CD4-positive, alpha-beta T cell (primary cell): ENCODE results near the gene HRC. TPM values are rescaled to one million over a fixed set of nuclear protein-coding genes. Genes with fewer than 3 reads are reported as not detected.

Experiments used
- ATAC-seq: fragments of 200-7000 bp; cut with Tn5 transposase; one replicate; pipeline ENCODE4 v1.10.0; 2022; ENCODE audit warnings: mild to moderate bottlenecking; ENCODE audit not compliant: poor library complexity
- CTCF ChIA-PET: fragments of 350-600 bp; sonication (Branson Sonifier 250); formaldehyde crosslinking; loops from one replicate; lab custom pipeline; 2021; ENCODE audit warnings: antibody characterized with exemption, inconsistent platforms; lab: Charles Lee
- POLR2A ChIA-PET: fragments of 350-600 bp; sonication (Branson Sonifier 250); formaldehyde crosslinking; loops from one replicate; lab custom pipeline; 2021; ENCODE audit warnings: antibody characterized with exemption, inconsistent platforms; lab: Charles Lee
- DNase-seq, 14 experiments: peaks; one replicate each; pipeline ENCODE4 v3.0.0-alpha.2; 2013 to 2020; ENCODE audit warnings: mixed read lengths in 2 of 14
- H3K27ac ChIP-seq, 2 donors: one replicate each; pipeline versions ENCODE4 v1.5.1 to v1.7.0; 2013; ENCODE audit warnings: low read length in 2 of 2, low read depth in 1 of 2, mild to moderate bottlenecking in 1 of 2
- H3K27me3 ChIP-seq, 2 experiments: 1 replicate in 1 of 2; 2 replicates in 1 of 2; pipeline versions ENCODE4 v1.6.1 to v1.7.0; 2013; ENCODE audit warnings: low read length in 2 of 2, control low read depth in 1 of 2, mild to moderate bottlenecking in 1 of 2, moderate library complexity in 1 of 2; ENCODE audit not compliant: insufficient read depth in 2 of 2, control insufficient read depth in 1 of 2
- H3K36me3 ChIP-seq: one replicate; pipeline ENCODE4 v1.6.1; 2013; ENCODE audit warnings: low read length, control low read depth; ENCODE audit not compliant: insufficient read depth
- H3K4me1 ChIP-seq: one replicate; pipeline ENCODE4 v1.6.1; 2013; ENCODE audit warnings: low read length, control low read depth; ENCODE audit not compliant: insufficient read depth
- H3K4me3 ChIP-seq: one replicate; pipeline ENCODE4 v1.5.1; 2013; ENCODE audit warnings: mild to moderate bottlenecking, low read length, moderate library complexity
- H3K9me3 ChIP-seq, 2 experiments: 1 replicate in 1 of 2; 2 replicates in 1 of 2; pipeline versions ENCODE4 v1.6.1 to v1.7.0; 2013; ENCODE audit warnings: low read length in 2 of 2, mild to moderate bottlenecking in 2 of 2, control low read depth in 1 of 2, moderate library complexity in 1 of 2; ENCODE audit not compliant: control insufficient read depth in 1 of 2, insufficient read depth in 1 of 2
- H3K27ac Mint-ChIP-seq: one replicate; pipeline ENCODE4 v1.8.0; 2020; ENCODE audit warnings: mixed read lengths
- H3K27me3 Mint-ChIP-seq: one replicate; pipeline ENCODE4 v1.8.0; 2021; ENCODE audit warnings: mixed read lengths
- H3K36me3 Mint-ChIP-seq: one replicate; pipeline ENCODE4 v1.8.0; 2021; ENCODE audit warnings: low read depth, mixed read lengths
- H3K4me1 Mint-ChIP-seq: one replicate; pipeline ENCODE4 v1.8.0; 2021; ENCODE audit warnings: low read depth, mixed read lengths
- H3K4me3 Mint-ChIP-seq: one replicate; pipeline ENCODE4 v1.8.0; 2020; ENCODE audit warnings: mild to moderate bottlenecking, mixed read lengths
- H3K9me3 Mint-ChIP-seq: one replicate; pipeline ENCODE4 v1.8.0; 2020; ENCODE audit warnings: mixed read lengths
- CTCF ChIP-seq: fragments of 200-600 bp; IDR thresholded peaks from one replicate; pipeline ENCODE4 v1.8.0; 2022; ENCODE audit warnings: antibody characterized with exemption, mild to moderate bottlenecking
- intact Hi-C, 2 experiments: fragments of 100-400 bp; cut with DNase I in 1 of 2; cut with micrococcal nuclease in 1 of 2; formaldehyde crosslinking; loops; one replicate each; pipeline versions ENCODE4 v1.15.1 to v1.9.0; 2023 to 2025; cut with DNase I, micrococcal nuclease
- total RNA-seq, 174 experiments: library from RNA in 2 of 174; stranded (reverse) in 2 of 174; gene quantifications; one replicate each; pipeline ENCODE4 v1.2.3 and lab custom pipeline; 2021 to 2026

The HRC gene
- total RNA-seq, 2 experiments from 2014 or later = not detected

GRCh38 chr19:49190781-49191180 lies 35.6 kb upstream of the HRC start:
- no peak for TF ChIP-seq CTCF
- Histone ChIP-seq H3K9me3 (peaks cover 0 to 6% of the 10 kb centered on the region in 2 experiments), H3K27ac (no peak overlapping the region), H3K4me1 (peaks cover 14% of the 10 kb centered on the region), H3K27me3 (no peaks in the 10 kb centered on the region), H3K4me3 (no peak overlapping the region), H3K36me3 (no peaks in the 10 kb centered on the region)
- Mint-ChIP-seq H3K36me3 (no peaks in the 10 kb centered on the region), H3K9me3 (no peaks in the 10 kb centered on the region), H3K27me3 (no peaks in the 10 kb centered on the region), H3K4me3 (no peak overlapping the region), H3K27ac (no peak overlapping the region), H3K4me1 (peaks cover 15% of the 10 kb centered on the region)
- no peak for ATAC-seq
- intact Hi-C loops = no loop called here
- DNase-seq = no peak
- CTCF ChIA-PET = interaction anchor here (1.4 kb wide), 1 partner anchor 8 kb away, joined by 5 read pairs; no protein-coding TSS in a partner anchor
- POLR2A ChIA-PET = no interaction called here

- H3K9me3 ChIP-seq = peaks cover 0 to 16% of the 10 kb centered on the region in 2 experiments
- H3K36me3 ChIP-seq = no peaks in the 10 kb centered on the region
- H3K9me3 Mint-ChIP-seq = no peaks in the 10 kb centered on the region
- TF ChIP-seq CTCF = no peak
- DNase-seq = no peak
- intact Hi-C loops = no loop called here
- H3K27me3 Mint-ChIP-seq = no peaks in the 10 kb centered on the region
- no peaks in the 10 kb centered on the region for H3K27me3 ChIP-seq
- H3K4me3 ChIP-seq = no peak overlapping the region
- H3K4me3 Mint-ChIP-seq = no peak overlapping the region
- ChIA-PET CTCF (interaction anchor here (1.4 kb wide), 1 partner anchor 10 kb away, joined by 5 read pairs; no protein-coding TSS in a partner anchor), POLR2A (no interaction called here)
- H3K27ac Mint-ChIP-seq = no peak overlapping the region
- no peak for ATAC-seq
- peaks cover 14% of the 10 kb centered on the region for H3K4me1 ChIP-seq
- H3K36me3 Mint-ChIP-seq = no peaks in the 10 kb centered on the region
- no peak overlapping the region for H3K27ac ChIP-seq
- H3K4me1 Mint-ChIP-seq = peaks cover 15% of the 10 kb centered on the region
Measured at GRCh38 chr19:49189259-49189658, 34.1 kb upstream of the HRC start.

DNA sequence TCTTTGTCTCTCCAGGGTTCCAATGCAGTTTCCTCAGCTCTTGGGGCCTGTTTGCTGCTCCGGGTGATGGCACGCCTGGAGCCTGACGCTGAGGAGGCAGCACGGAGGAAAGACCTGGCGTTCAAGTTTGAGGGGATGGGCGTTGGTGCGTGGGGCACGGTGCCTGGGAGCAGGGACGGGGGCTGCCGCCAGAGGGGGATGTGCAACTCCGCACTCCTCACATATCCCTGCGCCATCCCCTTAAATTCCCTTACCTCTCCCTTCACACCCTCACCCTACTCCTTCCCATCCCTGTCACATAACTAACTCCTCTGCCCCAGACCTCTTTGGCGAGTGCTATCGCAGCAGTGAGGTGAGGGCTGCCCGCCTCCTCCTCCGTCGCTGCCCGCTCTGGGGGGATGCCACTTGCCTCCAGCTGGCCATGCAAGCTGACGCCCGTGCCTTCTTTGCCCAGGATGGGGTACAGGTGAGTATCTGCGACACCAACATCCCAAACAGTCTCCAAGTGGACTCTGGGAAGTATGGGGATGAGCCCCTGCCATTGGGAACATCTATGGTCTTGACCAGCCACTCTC lies 33.5 kb upstream of the HRC start:
- no peaks in the 10 kb centered on the region for H3K36me3 ChIP-seq
- TF ChIP-seq CTCF = no peak
- H3K9me3 Mint-ChIP-seq = peaks cover 2% of the 10 kb centered on the region
- ATAC-seq (no peak), DNase-seq (no peak)
- no peaks in the 10 kb centered on the region for H3K27me3 Mint-ChIP-seq
- H3K4me3 ChIP-seq = no peak overlapping the region
- no peak overlapping the region for H3K27ac ChIP-seq
- H3K4me1 ChIP-seq = peaks cover 14% of the 10 kb centered on the region
- no peaks in the 10 kb centered on the region for H3K27me3 ChIP-seq
- peaks cover 15% of the 10 kb centered on the region for H3K4me1 Mint-ChIP-seq
- peaks cover 0 to 20% of the 10 kb centered on the region in 2 experiments for H3K9me3 ChIP-seq
- ChIA-PET CTCF (no interaction called here), POLR2A (no interaction called here)
- no peak overlapping the region for H3K4me3 Mint-ChIP-seq
- H3K36me3 Mint-ChIP-seq = no peaks in the 10 kb centered on the region
- intact Hi-C loops = no loop called here
- no peak overlapping the region for H3K27ac Mint-ChIP-seq
